Left ventricle myocardium inferior (tissue), 1 donor: Measurements from ENCODE around the gene XBP1. TPM values are rescaled to one million over a fixed set of nuclear protein-coding genes. Genes with fewer than 3 reads are reported as not detected.
"Not testable (repeated sequence)": the region's sequence is repeated elsewhere in the genome, so short reads cannot be mapped to it uniquely, and the experiment has no call there.

Experiments used
- DNase-seq: peaks from one replicate; pipeline ENCODE4 v3.0.0-alpha.2; 2020
- H3K27ac ChIP-seq: fragments of 200-600 bp; replicated peaks from 2 replicates; pipeline ENCODE4 v1.8.0; 2021
- H3K27me3 ChIP-seq: fragments of 200-600 bp; 2 replicates; pipeline ENCODE4 v1.8.0; 2021; ENCODE audit warnings: low read depth
- H3K36me3 ChIP-seq: fragments of 200-600 bp; 2 replicates; pipeline ENCODE4 v1.8.0; 2021
- H3K4me1 ChIP-seq: fragments of 200-600 bp; 2 replicates; pipeline ENCODE4 v1.8.0; 2021
- H3K4me3 ChIP-seq: fragments of 200-600 bp; 2 replicates; pipeline ENCODE4 v1.8.0; 2021; ENCODE audit warnings: mild to moderate bottlenecking, moderate library complexity
- H3K9me3 ChIP-seq: fragments of 200-600 bp; replicated peaks from 2 replicates; pipeline ENCODE4 v1.8.0; 2021
- CTCF ChIP-seq: fragments of 200-600 bp; IDR thresholded peaks from 2 replicates; pipeline ENCODE4 v1.8.0; 2021; ENCODE audit warnings: antibody characterized with exemption, mild to moderate bottlenecking, borderline replicate concordance
- intact Hi-C: fragments of 100-400 bp; cut with micrococcal nuclease; formaldehyde crosslinking; loops from one replicate; pipeline ENCODE4 v1.11.0; 2022
- total RNA-seq: library from RNA; stranded (reverse); fragmentation: NEBNext Ultra II Directional; extraction: Animal tissue kit (Norgen Biotek cat#: 25700); gene quantifications from one replicate; pipeline ENCODE4 v1.2.1, GENCODE V29; 2021
- donor health status: DM: no; HTN: yes; CAD: no; lungs with severe emphysema.

XBP1 gene
- total RNA-seq, 1 donor from 2014 or later = 75.9 TPM

GRCh38 chr22:28808716-28809355 lies 8.5 kb upstream of the XBP1 start:
- H3K9me3 ChIP-seq = no peaks in the 10 kb centered on the region
- no peak for DNase-seq
- H3K27me3 ChIP-seq = no peaks in the 10 kb centered on the region
- H3K4me3 ChIP-seq = no peak overlapping the region
- intact Hi-C loops = no loop called here
- no peak overlapping the region for H3K27ac ChIP-seq
- H3K36me3 ChIP-seq = peaks cover 8% of the 10 kb centered on the region
- TF ChIP-seq CTCF = no peak
- peaks cover 23% of the 10 kb centered on the region for H3K4me1 ChIP-seq

GRCh38 chr22:28805426-28805825 lies 5.1 kb upstream of the XBP1 start:
- intact Hi-C loops, H3K27me3 ChIP-seq, H3K9me3 ChIP-seq, DNase-seq, H3K27ac ChIP-seq, H3K36me3 ChIP-seq, H3K4me3 ChIP-seq: not testable (repeated sequence)
- peaks cover 22% of the 10 kb centered on the region for H3K4me1 ChIP-seq

GRCh38 chr22:28802595-28803123 lies 2.3 kb upstream of the XBP1 start:
- no peak for TF ChIP-seq CTCF
- Histone ChIP-seq H3K27me3 (no peaks in the 10 kb centered on the region), H3K36me3 (peaks cover 13% of the 10 kb centered on the region), H3K4me1 (peaks cover 47% of the 10 kb centered on the region), H3K9me3 (no peaks in the 10 kb centered on the region), H3K4me3 (peak overlapping the region; percentile 97), H3K27ac (peak overlapping the region; percentile 24)
- intact Hi-C loops = no loop called here
- no peak for DNase-seq

- peaks cover 18% of the 10 kb centered on the region for H3K36me3 ChIP-seq
- intact Hi-C loops = no loop called here
These were observed 1.7 kb upstream of the XBP1 start for GRCh38 chr22:28801845-28802594.

GRCh38 chr22:28799606-28800307 lies 612 bp downstream of the XBP1 start:
- intact Hi-C loops = no loop called here
- Histone ChIP-seq H3K27me3 (no peaks in the 10 kb centered on the region), H3K9me3 (no peaks in the 10 kb centered on the region), H3K4me1 (peaks cover 76% of the 10 kb centered on the region), H3K4me3 (peak overlapping the region; percentile 97), H3K27ac (peak overlapping the region; percentile 100), H3K36me3 (peaks cover 40% of the 10 kb centered on the region)
- TF ChIP-seq CTCF = no peak
- DNase-seq = peak; percentile 80

More at GRCh38 chr22:28801845-28802594, 1.7 kb upstream of the XBP1 start:
- Histone ChIP-seq H3K9me3 (no peaks in the 10 kb centered on the region), H3K4me3 (peak overlapping the region; percentile 97), H3K4me1 (peaks cover 54% of the 10 kb centered on the region), H3K27ac (peak overlapping the region; percentile 24), H3K27me3 (no peaks in the 10 kb centered on the region)
- DNase-seq = no peak
- no peak for TF ChIP-seq CTCF
